ENCODE measurements around the gene IRF3. TPM values are rescaled to one million over a fixed set of nuclear protein-coding genes. Genes with fewer than 3 reads are reported as not detected.

The IRF3 gene
- total and polyA plus RNA-seq, 7 donors, result 10.3 to 26.5 (median 18.2) TPM

DNA sequence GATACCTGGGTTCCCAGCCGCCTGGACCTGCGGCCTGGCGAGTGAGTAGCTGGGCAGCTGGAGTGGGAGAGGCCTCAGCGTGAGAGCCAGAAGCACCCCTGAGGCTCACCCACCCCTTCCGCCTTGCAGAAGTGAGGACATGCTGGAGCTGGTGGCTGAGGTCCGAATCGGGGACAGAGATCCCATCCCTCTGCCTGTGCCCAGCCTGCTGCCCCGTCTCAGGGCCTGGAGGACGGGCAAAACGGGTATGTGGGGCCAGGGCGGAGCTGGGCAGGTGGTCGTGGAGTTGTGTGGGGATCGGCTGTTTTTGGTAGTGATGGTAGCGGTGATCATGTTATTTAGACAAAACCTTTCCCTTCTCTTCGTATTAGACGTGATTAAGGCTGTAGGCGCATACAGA is 19.1 kb downstream of the IRF3 start:
- ATAC-seq (no peak), DNase-seq (no peak)
- Histone ChIP-seq H3K9me3 (no peaks in the 10 kb centered on the region), H3K27ac (no peak overlapping the region), H3K27me3 (ENCODE audit: insufficient read depth in 3 of 3, low read length in 2 of 3) (no peaks in the 10 kb centered on the region), H3K4me1 (peaks cover 21% of the 10 kb centered on the region), H3K36me3 (ENCODE audit: insufficient read depth in 1 of 2, low read depth in 1 of 2) (peaks cover 3 to 61% of the 10 kb centered on the region in 2 donors), H3K4me3 (no peak overlapping the region)
- 86 to 89% (median 89%) methylated on average over 17 of the region's 17 CpGs for WGBS, 3 donors
- TF ChIP-seq, protein P1, sequence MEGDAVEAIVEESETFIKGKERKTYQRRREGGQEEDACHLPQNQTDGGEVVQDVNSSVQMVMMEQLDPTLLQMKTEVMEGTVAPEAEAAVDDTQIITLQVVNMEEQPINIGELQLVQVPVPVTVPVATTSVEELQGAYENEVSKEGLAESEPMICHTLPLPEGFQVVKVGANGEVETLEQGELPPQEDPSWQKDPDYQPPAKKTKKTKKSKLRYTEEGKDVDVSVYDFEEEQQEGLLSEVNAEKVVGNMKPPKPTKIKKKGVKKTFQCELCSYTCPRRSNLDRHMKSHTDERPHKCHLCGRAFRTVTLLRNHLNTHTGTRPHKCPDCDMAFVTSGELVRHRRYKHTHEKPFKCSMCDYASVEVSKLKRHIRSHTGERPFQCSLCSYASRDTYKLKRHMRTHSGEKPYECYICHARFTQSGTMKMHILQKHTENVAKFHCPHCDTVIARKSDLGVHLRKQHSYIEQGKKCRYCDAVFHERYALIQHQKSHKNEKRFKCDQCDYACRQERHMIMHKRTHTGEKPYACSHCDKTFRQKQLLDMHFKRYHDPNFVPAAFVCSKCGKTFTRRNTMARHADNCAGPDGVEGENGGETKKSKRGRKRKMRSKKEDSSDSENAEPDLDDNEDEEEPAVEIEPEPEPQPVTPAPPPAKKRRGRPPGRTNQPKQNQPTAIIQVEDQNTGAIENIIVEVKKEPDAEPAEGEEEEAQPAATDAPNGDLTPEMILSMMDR (IDR thresholded peaks at IDR 0.05), result no peak
- intact Hi-C loops (cut with DNase I), result no loop called here

- Histone ChIP-seq H3K4me3 (no peak overlapping the region), H3K27ac (no peak overlapping the region), H3K27me3 (ENCODE audit: insufficient read depth in 3 of 3, low read length in 2 of 3) (no peaks in the 10 kb centered on the region), H3K36me3 (ENCODE audit: insufficient read depth in 1 of 2, low read depth in 1 of 2) (peaks cover 3 to 56% of the 10 kb centered on the region in 2 donors), H3K4me1 (peaks cover 21% of the 10 kb centered on the region), H3K9me3 (no peaks in the 10 kb centered on the region)
- DNase-seq, result no peak
- ATAC-seq, result no peak
- TF ChIP-seq, protein P1 (IDR thresholded peaks at IDR 0.05), result no peak
- 87 to 89% (median 89%) methylated on average over 12 to 13 of the region's 13 CpGs for WGBS, 3 donors
- intact Hi-C loops (cut with DNase I), result no loop called here
Measured at GRCh38 chr19:49645995-49646394, 19.7 kb downstream of the IRF3 start.

GRCh38 chr19:49645592-49645991 is 20.1 kb downstream of the IRF3 start:
- H3K36me3 ChIP-seq (ENCODE audit: insufficient read depth in 1 of 2, low read depth in 1 of 2), result peaks cover 3 to 54% of the 10 kb centered on the region in 2 donors
- no peak for DNase-seq

GRCh38 chr19:49643466-49643865 is 22.2 kb downstream of the IRF3 start:
- Histone ChIP-seq H3K36me3 (ENCODE audit: insufficient read depth in 1 of 2, low read depth in 1 of 2) (peaks cover 3 to 35% of the 10 kb centered on the region in 2 donors), H3K27me3 (ENCODE audit: insufficient read depth in 3 of 3, low read length in 2 of 3) (no peaks in the 10 kb centered on the region), H3K9me3 (no peaks in the 10 kb centered on the region), H3K4me3 (peak overlapping the region; percentile 80), H3K4me1 (peaks cover 28% of the 10 kb centered on the region), H3K27ac (peak overlapping the region; percentile 98)
- ATAC-seq (no peak), DNase-seq (peak in 1 of 2 donors; percentile 39)
- intact Hi-C loops (cut with DNase I), result loop anchor here in 1 of 2 donors (5.0 kb wide), 1 partner anchor 191 kb away; the partner anchor contains the start of genes ALDH16A1 and PIH1D1
- TF ChIP-seq, protein P1 (IDR thresholded peaks at IDR 0.05), result no peak
- 58 to 67% (median 66%) methylated on average over 2 of the region's 2 CpGs for WGBS, 3 donors

More at GRCh38 chr19:49645592-49645991, 20.1 kb downstream of the IRF3 start:
- no peak overlapping the region for H3K27ac ChIP-seq
- intact Hi-C loops (cut with DNase I), result no loop called here
- no peaks in the 10 kb centered on the region for H3K9me3 ChIP-seq
- 86 to 89% (median 87%) methylated on average over 11 of the region's 11 CpGs for WGBS, 3 donors
- TF ChIP-seq, protein P1 (IDR thresholded peaks at IDR 0.05), result no peak
- ATAC-seq, result no peak
- H3K4me3 ChIP-seq, result no peak overlapping the region
- H3K4me1 ChIP-seq, result peaks cover 21% of the 10 kb centered on the region
- H3K27me3 ChIP-seq (ENCODE audit: insufficient read depth in 3 of 3, low read length in 2 of 3), result no peaks in the 10 kb centered on the region
